HG02678 (cell line): ENCODE measurements around the gene IFT80.
"Not testable (repeated sequence)": the region's sequence is repeated elsewhere in the genome, so short reads cannot be mapped to it uniquely, and the experiment has no call there.

Source experiments
- ATAC-seq: cut with Tn5 transposase; IDR thresholded peaks from one replicate; pipeline ENCODE4 v1.9.1; 2021; ENCODE audit warnings: mild to moderate bottlenecking, moderate library complexity; ENCODE audit not compliant: unreplicated experiment

IFT80 gene

GRCh38 chr3:160369784-160370183 lies 29.2 kb downstream of the IFT80 start:
- ATAC-seq: no peak

GRCh38 chr3:160368804-160369203 lies 30.2 kb downstream of the IFT80 start:
- ATAC-seq: no peak

GRCh38 chr3:160365869-160366522 lies 33.0 kb downstream of the IFT80 start:
- ATAC-seq: no peak

GRCh38 chr3:160362896-160363295 lies 36.1 kb downstream of the IFT80 start:
- not testable (repeated sequence) for ATAC-seq

GRCh38 chr3:160355826-160356225 lies 43.2 kb downstream of the IFT80 start:
- ATAC-seq: no peak

GRCh38 chr3:160346511-160346910 lies 52.5 kb downstream of the IFT80 start:
- no peak for ATAC-seq

GRCh38 chr3:160343132-160343531 lies 55.9 kb downstream of the IFT80 start:
- no peak for ATAC-seq

GRCh38 chr3:160340351-160340750 lies 58.7 kb downstream of the IFT80 start:
- ATAC-seq: no peak

- no peak for ATAC-seq
Observed at GRCh38 chr3:160331127-160331937, 67.7 kb downstream of the IFT80 start.

- no peak for ATAC-seq
Observed at GRCh38 chr3:160330690-160331089, 68.3 kb downstream of the IFT80 start.

- ATAC-seq: no peak
Observed at GRCh38 chr3:160330109-160330508, 68.9 kb downstream of the IFT80 start.

GRCh38 chr3:160326286-160326685 lies 72.7 kb downstream of the IFT80 start:
- ATAC-seq: not testable (repeated sequence)

- not testable (repeated sequence) for ATAC-seq
Observed at GRCh38 chr3:160321821-160322220, 77.2 kb downstream of the IFT80 start.

GRCh38 chr3:160319322-160319721 lies 79.7 kb downstream of the IFT80 start:
- no peak for ATAC-seq

GRCh38 chr3:160314995-160315394 lies 84.0 kb downstream of the IFT80 start:
- no peak for ATAC-seq

GRCh38 chr3:160312014-160312624 lies 86.9 kb downstream of the IFT80 start:
- no peak for ATAC-seq

- no peak for ATAC-seq
Observed at GRCh38 chr3:160302806-160303205, 96.2 kb downstream of the IFT80 start.

GRCh38 chr3:160296591-160296990 lies 102.4 kb downstream of the IFT80 start:
- ATAC-seq: no peak

GRCh38 chr3:160291909-160292299 lies 107.1 kb downstream of the IFT80 start:
- no peak for ATAC-seq

GRCh38 chr3:160291290-160291908 lies 107.6 kb downstream of the IFT80 start:
- ATAC-seq: no peak

- no peak for ATAC-seq
Observed at GRCh38 chr3:160287666-160288065, 111.4 kb downstream of the IFT80 start.
